ENCODE results near the gene PLAC1.

The PLAC1 gene

GRCh38 chrX:134631426-134632346 lies 26.6 kb downstream of the PLAC1 start:
- H3K4me3 ChIP-seq (ENCODE audit: low read depth, low read length): no peak overlapping the region

- no peak overlapping the region for H3K4me3 ChIP-seq (ENCODE audit: low read depth, low read length)
These were observed 29.6 kb downstream of the PLAC1 start for GRCh38 chrX:134628663-134629062.

GRCh38 chrX:134626434-134626833 lies 31.8 kb downstream of the PLAC1 start:
- no peak overlapping the region for H3K4me3 ChIP-seq (ENCODE audit: low read depth, low read length)

- H3K4me3 ChIP-seq (ENCODE audit: low read depth, low read length): no peak overlapping the region
These were observed 33.0 kb downstream of the PLAC1 start for GRCh38 chrX:134625315-134625718.

GRCh38 chrX:134624046-134624430 lies 34.2 kb downstream of the PLAC1 start:
- no peak overlapping the region for H3K4me3 ChIP-seq (ENCODE audit: low read depth, low read length)

- no peak overlapping the region for H3K4me3 ChIP-seq (ENCODE audit: low read depth, low read length)
These were observed 34.8 kb downstream of the PLAC1 start for GRCh38 chrX:134623293-134624045.

GRCh38 chrX:134622813-134623185 lies 35.5 kb downstream of the PLAC1 start:
- no peak overlapping the region for H3K4me3 ChIP-seq (ENCODE audit: low read depth, low read length)

- no peak overlapping the region for H3K4me3 ChIP-seq (ENCODE audit: low read depth, low read length)
These were observed 36.0 kb downstream of the PLAC1 start for GRCh38 chrX:134622056-134622812.

- H3K4me3 ChIP-seq (ENCODE audit: low read depth, low read length): no peak overlapping the region
These were observed 38.4 kb downstream of the PLAC1 start for GRCh38 chrX:134619838-134620237.

GRCh38 chrX:134613396-134613795 lies 44.9 kb downstream of the PLAC1 start:
- no peak overlapping the region for H3K4me3 ChIP-seq (ENCODE audit: low read depth, low read length)

- no peak overlapping the region for H3K4me3 ChIP-seq (ENCODE audit: low read depth, low read length)
These were observed 50.1 kb downstream of the PLAC1 start for GRCh38 chrX:134608153-134608552.

- no peak overlapping the region for H3K4me3 ChIP-seq (ENCODE audit: low read depth, low read length)
These were observed 50.7 kb downstream of the PLAC1 start for GRCh38 chrX:134607523-134607922.

GRCh38 chrX:134604701-134605311 lies 53.5 kb downstream of the PLAC1 start:
- no peak overlapping the region for H3K4me3 ChIP-seq (ENCODE audit: low read depth, low read length)

GRCh38 chrX:134603806-134604700 lies 54.2 kb downstream of the PLAC1 start:
- no peak overlapping the region for H3K4me3 ChIP-seq (ENCODE audit: low read depth, low read length)

- no peak overlapping the region for H3K4me3 ChIP-seq (ENCODE audit: low read depth, low read length)
These were observed 55.9 kb downstream of the PLAC1 start for GRCh38 chrX:134602410-134602809.

GRCh38 chrX:134601240-134601765 lies 57.0 kb downstream of the PLAC1 start:
- H3K4me3 ChIP-seq (ENCODE audit: low read depth, low read length): no peak overlapping the region

- H3K4me3 ChIP-seq (ENCODE audit: low read depth, low read length): no peak overlapping the region
These were observed 57.6 kb downstream of the PLAC1 start for GRCh38 chrX:134600714-134601113.

GRCh38 chrX:134599184-134599914 lies 58.9 kb downstream of the PLAC1 start:
- H3K4me3 ChIP-seq (ENCODE audit: low read depth, low read length): no peak overlapping the region

- no peak overlapping the region for H3K4me3 ChIP-seq (ENCODE audit: low read depth, low read length)
These were observed 66.0 kb downstream of the PLAC1 start for GRCh38 chrX:134592303-134592702.
